SJCRH30 (cell line): Measurements from ENCODE around the gene SLTM. TPM values are rescaled to one million over a fixed set of nuclear protein-coding genes. Genes with fewer than 3 reads are reported as not detected.

Source experiments
- DNase-seq, 2 experiments: peaks; one replicate each; pipeline ENCODE4 v3.0.0-alpha.2; 2015 to 2020
- H3K27ac ChIP-seq: fragments of 250-450 bp; sonication (Bioruptor Pico); 2 replicates; pipeline ENCODE4 v1.5.1; 2020; ENCODE audit warnings: mild to moderate bottlenecking, moderate library complexity
- H3K27me3 ChIP-seq: fragments of 250-450 bp; sonication (Bioruptor Pico); 2 replicates; pipeline ENCODE4 v1.5.1; 2020; ENCODE audit warnings: mild to moderate bottlenecking, moderate library complexity
- H3K36me3 ChIP-seq: fragments of 250-450 bp; sonication (Bioruptor Pico); 2 replicates; pipeline ENCODE4 v1.5.1; 2020; ENCODE audit warnings: mild to moderate bottlenecking, moderate library complexity
- H3K4me1 ChIP-seq: fragments of 250-450 bp; sonication (Bioruptor Pico); 2 replicates; pipeline ENCODE4 v1.5.1; 2020; ENCODE audit warnings: mild to moderate bottlenecking, moderate library complexity
- H3K4me3 ChIP-seq: fragments of 250-450 bp; sonication (Bioruptor Pico); 2 replicates; pipeline ENCODE4 v1.5.1; 2020; ENCODE audit warnings: mild to moderate bottlenecking, moderate library complexity
- H3K9me3 ChIP-seq: fragments of 250-450 bp; sonication (Bioruptor Pico); replicated peaks from 2 replicates; pipeline ENCODE4 v1.5.1; 2020; ENCODE audit warnings: mild to moderate bottlenecking, moderate library complexity
- total RNA-seq: library from RNA; depleted of rRNA; stranded (reverse); fragments of >200 nt; shearing (Covaris generic); gene quantifications from 2 replicates; pipeline ENCODE4 v1.2.3, GENCODE V29; 2014; rRNA removed

The SLTM gene
- total RNA-seq = 105 and 131 TPM in 2 replicates

DNA sequence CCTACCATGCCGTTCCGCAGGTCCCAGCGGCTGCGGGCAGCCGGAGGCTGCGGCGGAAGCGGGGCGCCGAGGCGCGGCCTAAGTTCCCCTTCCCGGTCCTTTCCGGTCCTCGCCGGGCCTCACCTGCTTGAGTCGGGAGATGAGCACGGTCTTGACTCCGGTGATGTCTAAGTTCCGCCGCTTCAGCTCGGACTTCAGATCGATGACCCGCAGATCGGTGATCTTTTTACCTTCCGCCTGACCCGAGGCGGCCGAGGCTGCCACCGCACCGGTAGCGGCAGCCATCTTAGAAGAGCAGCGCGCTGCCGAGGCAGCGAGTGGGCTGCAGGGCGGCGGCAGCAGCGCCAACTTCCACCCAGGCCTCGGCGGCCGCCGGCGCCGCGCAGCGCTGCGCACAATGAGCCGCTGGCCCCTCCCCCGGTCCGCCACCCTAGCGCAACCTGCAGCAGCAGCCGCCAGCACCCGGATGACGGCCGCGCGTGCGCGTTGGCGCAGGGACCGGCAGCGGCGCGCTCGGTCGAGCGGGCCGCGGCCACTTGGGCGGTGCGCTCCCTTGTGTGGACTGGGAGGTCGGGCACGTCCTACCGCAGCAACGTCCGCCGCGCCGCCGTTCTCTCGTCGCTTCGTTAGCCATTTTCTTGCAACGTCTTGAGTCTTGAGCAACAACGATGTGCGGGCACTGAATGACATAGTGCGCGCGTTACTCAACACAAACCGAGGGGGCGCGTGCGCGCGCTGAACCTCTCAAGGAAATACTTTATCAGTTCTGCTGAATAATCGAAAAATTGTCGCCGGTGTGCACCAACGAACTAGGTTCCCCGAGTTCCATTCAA, at the start of gene SLTM:
Gene SLTM (minus strand): TSS at position 399 of the 833 bp plus-strand sequence. CDS start 114 bp downstream, at position 285.
- Histone ChIP-seq H3K36me3 (peaks cover 15% of the 10 kb centered on the region), H3K4me1 (no peaks in the 10 kb centered on the region), H3K4me3 (peak within 1 kb of the TSS; percentile 95), H3K9me3 (no peaks in the 10 kb centered on the region), H3K27ac (peak within 1 kb of the TSS; percentile 93), H3K27me3 (no peaks in the 10 kb centered on the region)
- peak; percentile 91 to 95 for DNase-seq

DNA sequence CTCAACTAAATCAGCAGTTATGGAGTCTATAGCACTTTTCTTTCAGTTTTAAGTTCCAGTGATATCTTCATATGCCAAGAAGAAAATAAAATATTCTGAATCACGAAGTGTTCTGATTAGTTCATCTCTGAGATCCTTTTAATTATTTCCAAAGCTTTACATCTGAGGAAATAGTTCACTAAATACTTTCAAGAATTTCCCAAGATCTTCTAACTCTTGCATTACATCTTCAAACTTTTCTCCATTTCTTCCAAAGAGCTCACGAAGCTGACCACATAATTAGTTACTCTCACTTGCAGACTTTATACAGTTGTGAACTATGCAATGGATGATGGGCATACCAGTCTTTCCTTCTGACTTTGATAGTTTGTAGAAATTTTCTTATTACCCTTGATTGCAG, 49.8 kb upstream of the SLTM start:
- no peaks in the 10 kb centered on the region for H3K27me3 ChIP-seq
- no peaks in the 10 kb centered on the region for H3K9me3 ChIP-seq
- H3K4me1 ChIP-seq = peaks cover 4% of the 10 kb centered on the region; the same call in 1 of the 2 replicates
- no peaks in the 10 kb centered on the region for H3K36me3 ChIP-seq
- no peak overlapping the region for H3K4me3 ChIP-seq
- no peak for DNase-seq
- H3K27ac ChIP-seq = no peak overlapping the region

DNA sequence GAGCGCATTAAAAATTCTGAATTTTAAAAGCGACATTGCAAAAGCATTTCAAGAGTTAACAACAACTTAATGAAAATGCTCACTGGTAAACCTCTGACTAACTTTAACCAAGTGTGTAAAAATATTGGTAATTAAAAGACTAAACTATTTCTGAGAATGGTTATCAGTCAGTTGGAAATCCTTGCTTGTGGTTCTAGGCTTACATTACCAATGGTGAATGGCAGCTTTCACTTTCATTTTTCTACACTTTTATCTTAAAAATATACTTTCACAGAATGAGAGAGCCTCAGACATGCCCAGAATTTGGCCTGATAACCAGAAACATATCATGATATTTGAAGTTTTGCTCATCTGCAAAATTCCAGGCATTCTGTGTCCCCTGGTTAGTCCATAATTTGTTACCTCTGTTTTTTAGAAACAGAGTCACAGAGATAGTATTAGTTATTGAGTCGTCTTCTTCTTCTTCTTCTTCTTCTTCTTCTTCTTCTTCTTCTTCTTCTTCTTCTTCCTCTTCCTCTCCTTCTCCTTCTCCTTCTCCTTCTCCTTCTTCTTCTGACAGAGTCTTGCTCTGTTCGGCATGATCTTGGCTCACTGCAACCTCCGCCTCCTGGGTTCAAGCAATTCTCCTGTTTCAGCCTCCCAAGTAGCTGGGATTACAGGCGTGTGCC, 48.5 kb upstream of the SLTM start:
- H3K4me3 ChIP-seq = no peak overlapping the region
- H3K27me3 ChIP-seq = no peaks in the 10 kb centered on the region
- H3K9me3 ChIP-seq = no peaks in the 10 kb centered on the region
- no peak overlapping the region for H3K27ac ChIP-seq
- peaks cover 4% of the 10 kb centered on the region; the same call in 1 of the 2 replicates for H3K4me1 ChIP-seq
- DNase-seq = no peak
- no peaks in the 10 kb centered on the region for H3K36me3 ChIP-seq

DNA sequence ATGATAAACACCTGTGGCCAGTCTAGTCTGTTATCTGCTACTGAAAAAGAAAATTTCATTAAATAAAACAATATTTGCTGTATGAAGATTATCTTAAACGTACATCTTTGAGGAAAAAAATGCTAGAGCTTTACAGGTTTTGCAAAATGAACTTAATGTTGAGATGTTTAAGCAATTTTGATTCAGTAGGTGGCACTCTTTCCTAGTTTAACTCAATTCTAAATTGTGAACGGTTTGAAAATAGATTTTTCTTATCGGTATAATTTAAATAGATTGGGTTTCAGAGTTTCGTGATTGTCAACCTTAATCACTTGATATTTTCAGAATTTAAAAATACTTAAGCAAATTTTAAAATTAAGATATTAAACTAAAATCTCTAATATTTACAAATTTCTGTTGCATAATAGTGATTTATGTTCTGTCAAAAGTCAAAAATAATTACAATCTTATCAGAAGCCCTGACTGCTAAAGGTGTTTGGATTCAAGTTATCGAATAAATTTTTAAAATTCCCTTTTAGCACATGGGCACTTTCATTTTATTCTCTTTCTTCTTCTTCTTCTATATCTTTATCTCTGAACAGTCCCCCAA, 47.0 kb upstream of the SLTM start:
- DNase-seq = peak in 1 of 2 experiments; percentile 48
- peaks cover 4% of the 10 kb centered on the region; the same call in 1 of the 2 replicates for H3K4me1 ChIP-seq
- no peaks in the 10 kb centered on the region for H3K9me3 ChIP-seq
- no peaks in the 10 kb centered on the region for H3K27me3 ChIP-seq
- peak overlapping the region; percentile 16; the same call in 1 of the 2 replicates for H3K4me3 ChIP-seq
- no peak overlapping the region for H3K27ac ChIP-seq
- H3K36me3 ChIP-seq = no peaks in the 10 kb centered on the region

DNA sequence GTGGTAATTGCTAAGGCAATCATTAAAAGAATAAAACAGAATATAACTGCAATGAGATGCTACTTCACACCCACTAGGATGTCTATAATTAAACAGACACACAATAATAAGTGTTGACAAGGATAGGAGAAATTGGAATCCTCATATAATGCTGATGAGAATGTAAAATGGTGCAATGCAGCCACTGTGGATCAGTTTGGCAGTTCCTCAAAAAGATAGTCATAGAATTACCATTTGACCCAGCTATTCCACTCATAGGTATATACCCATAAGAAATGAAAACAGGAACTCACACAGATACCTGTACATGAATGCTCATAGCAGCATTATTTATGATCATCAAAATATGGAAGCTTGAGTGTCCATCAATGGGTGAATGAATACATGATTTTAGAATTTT, 44.4 kb upstream of the SLTM start:
- Histone ChIP-seq H3K4me1 (peaks cover 4% of the 10 kb centered on the region; the same call in 1 of the 2 replicates), H3K36me3 (no peaks in the 10 kb centered on the region), H3K4me3 (no peak overlapping the region), H3K9me3 (no peaks in the 10 kb centered on the region), H3K27me3 (no peaks in the 10 kb centered on the region), H3K27ac (no peak overlapping the region)
- DNase-seq = no peak

DNA sequence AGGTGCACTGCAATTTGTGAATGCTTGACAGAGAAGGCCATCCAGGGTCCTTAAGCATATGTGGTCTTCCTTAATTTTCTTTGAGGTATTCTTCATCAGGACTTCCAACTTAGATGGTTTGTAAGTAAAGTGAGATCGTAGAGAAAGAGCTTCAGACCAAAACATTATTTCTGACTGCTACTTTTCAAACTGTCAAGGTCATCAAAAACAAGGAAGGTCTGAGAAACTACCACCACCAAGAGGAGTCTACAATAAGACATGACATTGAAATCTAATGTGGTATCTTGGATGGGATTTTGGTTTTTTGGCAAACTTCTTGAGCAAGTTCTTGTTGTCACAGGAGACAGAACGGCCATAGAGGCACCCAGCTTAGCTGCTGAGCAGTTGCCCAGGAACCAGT, 34.0 kb upstream of the SLTM start:
- DNase-seq = no peak
- H3K36me3 ChIP-seq = no peaks in the 10 kb centered on the region
- no peak overlapping the region for H3K4me3 ChIP-seq
- H3K27ac ChIP-seq = no peak overlapping the region
- H3K27me3 ChIP-seq = no peaks in the 10 kb centered on the region
- no peaks in the 10 kb centered on the region for H3K4me1 ChIP-seq
- H3K9me3 ChIP-seq = no peaks in the 10 kb centered on the region

DNA sequence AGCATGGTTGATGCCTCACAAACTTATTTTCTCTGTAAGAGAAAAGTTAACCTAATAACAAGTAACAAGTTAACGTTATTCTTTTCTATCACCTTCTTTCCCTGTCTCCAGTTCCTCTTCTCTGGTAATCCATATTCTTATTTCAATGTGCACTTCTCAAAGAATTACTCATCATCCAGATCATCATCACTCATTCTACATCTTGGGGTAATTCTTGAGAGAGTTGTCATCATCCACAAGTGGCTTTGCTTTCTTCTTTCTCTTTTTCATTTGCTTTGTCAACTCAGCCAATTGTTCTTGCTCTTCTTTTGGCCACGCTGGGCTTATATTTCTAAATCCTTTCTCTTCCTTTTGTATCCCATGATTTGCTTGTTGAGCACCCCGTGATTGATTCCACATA, 33.2 kb upstream of the SLTM start:
- no peaks in the 10 kb centered on the region for H3K9me3 ChIP-seq
- H3K36me3 ChIP-seq = no peaks in the 10 kb centered on the region
- DNase-seq = no peak
- H3K27me3 ChIP-seq = no peaks in the 10 kb centered on the region
- H3K27ac ChIP-seq = no peak overlapping the region
- no peaks in the 10 kb centered on the region for H3K4me1 ChIP-seq
- no peak overlapping the region for H3K4me3 ChIP-seq

DNA sequence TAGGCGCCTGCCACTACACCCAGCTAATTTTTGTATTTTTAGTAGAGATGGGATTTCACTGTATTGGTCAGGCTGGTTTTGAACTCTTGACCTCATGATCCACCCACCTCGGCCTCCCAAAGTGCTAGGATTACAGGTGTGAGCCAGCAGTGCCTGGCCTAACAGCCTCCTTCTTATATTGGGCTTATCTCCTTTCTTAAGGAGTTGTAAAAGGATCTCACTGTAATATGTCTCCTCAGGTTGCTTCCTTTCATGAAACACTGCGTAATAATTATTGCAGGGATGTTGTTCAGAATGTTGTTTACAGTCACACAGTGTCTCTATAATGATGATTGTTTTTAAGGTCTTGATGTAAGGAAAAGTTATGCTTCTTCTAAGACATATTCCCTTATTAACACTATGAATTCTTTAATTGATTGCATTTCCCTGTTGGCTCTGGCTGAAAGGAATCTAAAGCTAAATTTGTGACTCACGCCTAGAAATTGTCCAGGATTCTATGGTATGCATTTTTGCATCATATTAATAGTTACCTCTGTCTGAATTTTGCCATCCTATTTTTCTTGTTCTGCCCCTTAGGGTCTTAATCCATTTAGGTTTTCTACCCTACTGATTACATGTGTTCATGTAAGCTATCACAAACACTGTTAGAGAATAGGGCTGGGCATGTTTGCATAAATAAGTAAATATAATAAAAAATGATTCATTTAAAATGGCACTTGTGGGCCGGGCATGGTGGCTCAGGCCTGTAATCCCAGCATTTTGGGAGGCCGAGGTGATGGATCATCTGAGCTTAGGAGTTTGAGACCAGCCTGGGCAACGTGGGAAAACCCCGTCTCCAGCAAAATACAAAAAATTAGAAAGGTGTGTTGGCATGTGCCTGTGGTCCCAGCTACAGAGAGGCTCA, 29.4 kb upstream of the SLTM start:
- Histone ChIP-seq H3K4me3 (no peak overlapping the region), H3K4me1 (no peaks in the 10 kb centered on the region), H3K27me3 (no peaks in the 10 kb centered on the region), H3K9me3 (no peaks in the 10 kb centered on the region), H3K36me3 (no peaks in the 10 kb centered on the region), H3K27ac (no peak overlapping the region)
- DNase-seq = no peak

DNA sequence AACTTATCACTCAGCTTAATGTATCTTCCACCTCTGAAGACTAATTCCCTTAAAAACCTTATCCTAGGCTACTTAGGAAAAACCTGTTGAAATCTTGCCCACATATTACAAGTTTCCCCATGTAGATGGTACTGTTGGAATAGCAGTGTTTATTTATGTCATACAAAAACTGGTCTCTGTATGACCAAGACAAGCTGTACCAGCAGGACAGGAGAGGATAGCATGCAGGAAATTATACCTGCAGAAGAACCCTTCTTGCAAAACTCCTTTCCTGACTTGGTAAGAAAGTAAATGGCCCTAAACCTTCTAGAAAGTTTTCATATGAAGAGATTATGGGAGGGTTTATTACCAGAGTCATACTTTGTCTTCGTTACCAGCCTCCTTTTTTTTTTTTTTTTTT, 28.7 kb upstream of the SLTM start:
- H3K4me3 ChIP-seq = no peak overlapping the region
- H3K4me1 ChIP-seq = no peaks in the 10 kb centered on the region
- H3K9me3 ChIP-seq = no peaks in the 10 kb centered on the region
- DNase-seq = no peak
- H3K36me3 ChIP-seq = no peaks in the 10 kb centered on the region
- no peak overlapping the region for H3K27ac ChIP-seq
- H3K27me3 ChIP-seq = no peaks in the 10 kb centered on the region

DNA sequence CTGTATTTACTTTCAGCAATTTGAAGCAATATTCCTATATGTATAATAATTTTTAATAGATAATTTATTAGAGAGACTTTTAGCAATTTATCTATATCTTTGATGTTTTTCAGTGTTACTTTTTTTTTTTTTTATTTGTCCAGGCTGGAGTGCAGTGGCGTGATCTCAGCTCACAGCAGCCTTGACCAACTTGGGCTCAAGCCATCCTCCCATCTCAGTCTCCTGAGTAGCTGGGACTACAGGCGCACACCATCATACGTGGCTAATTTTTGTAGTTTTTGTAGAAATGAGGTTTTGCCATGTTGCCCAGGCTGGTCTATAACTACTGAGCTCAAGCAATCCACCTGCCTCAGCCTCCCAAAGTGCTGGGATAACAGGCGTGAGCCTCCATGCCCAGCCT, 25.3 kb upstream of the SLTM start:
- H3K4me3 ChIP-seq = no peak overlapping the region
- H3K36me3 ChIP-seq = no peaks in the 10 kb centered on the region
- H3K27me3 ChIP-seq = no peaks in the 10 kb centered on the region
- no peak for DNase-seq
- H3K27ac ChIP-seq = no peak overlapping the region
- H3K9me3 ChIP-seq = no peaks in the 10 kb centered on the region
- H3K4me1 ChIP-seq = no peaks in the 10 kb centered on the region

DNA sequence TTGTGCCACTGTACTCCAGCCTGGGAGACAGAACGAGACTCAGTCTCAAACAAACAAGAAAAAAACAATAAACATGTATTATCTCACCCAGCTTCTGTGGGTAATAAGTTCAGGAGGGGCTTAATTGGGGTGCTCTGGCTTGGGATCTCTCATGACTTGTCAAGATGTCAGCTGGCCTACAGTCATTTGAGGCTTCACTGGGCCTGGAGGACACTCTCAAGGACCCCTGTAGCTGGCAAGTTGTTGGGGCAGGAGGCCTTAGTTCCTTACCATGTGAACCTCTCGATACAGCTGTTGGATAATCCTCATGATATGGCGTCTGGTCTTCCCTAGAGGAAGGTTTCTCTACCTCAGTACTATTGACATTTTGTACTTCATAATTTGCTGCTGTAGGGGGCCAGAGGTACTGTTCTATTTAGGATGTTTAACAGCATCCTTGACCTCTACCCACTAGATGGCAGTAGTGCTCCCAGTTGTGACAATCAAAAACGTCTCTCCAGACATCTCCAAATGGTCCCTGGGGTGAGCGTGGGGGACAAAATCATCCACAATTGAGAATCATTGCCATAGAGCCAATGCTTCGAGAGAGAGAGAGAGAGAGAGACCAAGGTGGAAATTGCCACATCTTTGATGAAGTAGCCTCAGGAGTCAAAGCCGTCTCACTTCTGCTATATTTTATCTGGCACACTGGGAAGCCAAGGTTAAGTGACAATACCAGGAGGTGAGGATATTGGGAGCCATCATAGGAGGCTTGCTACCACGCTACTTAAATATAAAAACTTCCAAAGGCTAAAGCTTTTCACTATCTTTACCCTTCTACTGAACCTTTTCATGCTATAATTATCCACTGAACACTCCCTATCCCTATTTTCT, 23.9 kb upstream of the SLTM start:
- Histone ChIP-seq H3K4me1 (no peaks in the 10 kb centered on the region), H3K4me3 (no peak overlapping the region), H3K27me3 (no peaks in the 10 kb centered on the region), H3K9me3 (no peaks in the 10 kb centered on the region), H3K27ac (no peak overlapping the region), H3K36me3 (no peaks in the 10 kb centered on the region)
- peak; percentile 73 to 88 for DNase-seq

DNA sequence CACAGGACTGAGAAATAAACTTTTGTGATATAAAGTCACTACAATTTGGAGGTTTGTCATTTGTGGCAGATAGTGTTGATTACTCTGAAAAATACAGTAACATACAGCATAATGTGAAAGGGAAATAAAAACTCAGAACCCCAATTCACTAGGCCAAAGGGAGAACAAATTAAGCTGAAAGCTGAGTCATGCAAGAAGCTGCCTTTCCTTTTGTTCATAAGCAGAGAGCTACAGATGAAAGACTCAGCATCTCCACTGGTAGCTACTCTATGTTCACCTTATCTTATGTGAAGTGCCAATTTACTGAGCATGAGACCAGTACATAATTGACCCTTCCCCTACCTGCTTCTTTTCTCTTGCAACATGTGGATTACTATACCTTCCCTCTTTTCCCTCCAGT, 19.3 kb upstream of the SLTM start:
- H3K27me3 ChIP-seq = no peaks in the 10 kb centered on the region
- no peak for DNase-seq
- no peak overlapping the region for H3K27ac ChIP-seq
- H3K36me3 ChIP-seq = no peaks in the 10 kb centered on the region
- H3K9me3 ChIP-seq = no peaks in the 10 kb centered on the region
- no peaks in the 10 kb centered on the region for H3K4me1 ChIP-seq
- H3K4me3 ChIP-seq = no peak overlapping the region

DNA sequence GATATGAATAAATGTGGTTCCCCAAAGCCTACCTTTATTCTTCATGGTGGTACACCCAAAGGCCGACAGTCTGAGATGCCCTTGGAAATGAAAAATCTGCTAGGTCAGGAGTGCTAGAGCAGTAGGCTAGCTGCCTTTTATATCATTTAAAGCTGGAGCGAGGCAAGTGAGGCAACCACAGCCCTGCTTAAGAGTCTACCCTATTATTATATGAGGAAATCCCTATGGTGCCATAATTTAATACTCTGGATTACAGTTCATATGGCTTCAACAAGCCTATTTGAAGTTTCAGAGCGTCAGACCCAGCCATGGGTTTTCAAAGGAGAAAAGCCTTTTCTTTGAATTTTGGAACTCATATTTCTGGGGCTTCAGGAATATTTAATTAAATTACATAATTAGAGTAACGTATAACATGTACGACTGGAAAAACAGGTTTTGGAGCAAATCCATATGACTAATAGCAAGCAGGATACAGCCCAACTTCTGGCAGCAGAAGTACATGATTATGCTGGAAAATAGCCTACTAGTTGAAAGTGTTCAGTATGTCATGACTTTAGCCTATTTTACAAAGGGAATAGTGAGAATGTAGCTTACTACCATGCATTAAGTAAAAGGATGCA, 18.0 kb upstream of the SLTM start:
- Histone ChIP-seq H3K36me3 (no peaks in the 10 kb centered on the region), H3K9me3 (no peaks in the 10 kb centered on the region), H3K4me3 (no peak overlapping the region), H3K4me1 (no peaks in the 10 kb centered on the region), H3K27me3 (no peaks in the 10 kb centered on the region), H3K27ac (no peak overlapping the region)
- DNase-seq = no peak
